ENCODE measurements around the gene GRB10.

Gene GRB10

GRCh38 chr7:50817561-50817960 is 34.9 kb upstream of the GRB10 start:
- no peaks in the 10 kb centered on the region for H3K9me3 Mint-ChIP-seq
- no peak overlapping the region for H3K4me3 Mint-ChIP-seq
- H3K27ac Mint-ChIP-seq = no peak overlapping the region
- TF ChIP-seq CTCF (IDR thresholded peaks at IDR 0.05; ENCODE audit: unreplicated experiment in 3 of 3) = no peak
- no peaks in the 10 kb centered on the region for H3K36me3 Mint-ChIP-seq (ENCODE audit: low read depth)
- peaks cover 13% of the 10 kb centered on the region for H3K4me1 Mint-ChIP-seq
- H3K27me3 Mint-ChIP-seq (ENCODE audit: low read depth) = no peaks in the 10 kb centered on the region

DNA sequence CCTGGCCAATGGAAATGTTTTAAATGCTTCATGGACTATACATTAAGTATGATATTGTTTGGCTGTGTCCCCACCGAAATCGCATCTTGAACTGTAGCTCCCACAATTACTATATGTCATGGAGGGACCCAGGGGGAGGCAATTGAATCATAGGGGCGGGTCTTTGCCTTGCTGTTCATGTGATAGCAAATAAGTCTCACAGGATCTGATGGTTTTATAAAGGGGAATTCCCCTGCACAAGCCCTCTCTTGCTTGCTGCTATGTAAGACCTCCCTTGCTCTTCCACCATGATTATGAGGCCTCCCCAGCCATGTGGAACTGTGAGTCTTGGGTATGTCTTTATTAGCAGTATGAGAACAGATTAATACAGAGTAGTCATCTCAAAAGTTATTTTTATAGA is 32.4 kb upstream of the GRB10 start:
- Mint-ChIP-seq H3K4me3 (no peak overlapping the region), H3K36me3 (ENCODE audit: low read depth) (no peaks in the 10 kb centered on the region), H3K27me3 (ENCODE audit: low read depth) (peaks cover 5% of the 10 kb centered on the region), H3K27ac (no peak overlapping the region), H3K9me3 (no peaks in the 10 kb centered on the region), H3K4me1 (no peaks in the 10 kb centered on the region)
- TF ChIP-seq CTCF (IDR thresholded peaks at IDR 0.05; ENCODE audit: unreplicated experiment in 3 of 3) = no peak

DNA sequence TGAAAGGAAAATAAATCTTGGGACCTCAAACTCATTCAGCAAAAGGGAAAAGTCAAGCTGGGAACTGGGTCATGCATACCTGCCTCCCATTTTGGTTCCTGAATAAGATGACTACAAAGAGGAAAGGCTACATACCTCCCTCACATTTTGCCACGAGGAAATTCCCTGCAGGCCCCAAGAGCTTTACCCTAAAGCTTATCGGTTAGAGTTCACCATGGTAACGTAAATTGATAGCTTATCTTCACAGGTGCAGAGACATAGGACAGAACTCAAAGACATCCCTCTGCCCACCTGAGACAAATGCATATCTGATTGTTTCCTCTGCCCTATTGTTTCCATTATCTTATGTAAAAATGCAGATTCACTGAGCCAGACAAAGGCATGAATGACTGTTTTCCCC is 31.5 kb upstream of the GRB10 start:
- Mint-ChIP-seq H3K27ac (no peak overlapping the region), H3K9me3 (no peaks in the 10 kb centered on the region)

DNA sequence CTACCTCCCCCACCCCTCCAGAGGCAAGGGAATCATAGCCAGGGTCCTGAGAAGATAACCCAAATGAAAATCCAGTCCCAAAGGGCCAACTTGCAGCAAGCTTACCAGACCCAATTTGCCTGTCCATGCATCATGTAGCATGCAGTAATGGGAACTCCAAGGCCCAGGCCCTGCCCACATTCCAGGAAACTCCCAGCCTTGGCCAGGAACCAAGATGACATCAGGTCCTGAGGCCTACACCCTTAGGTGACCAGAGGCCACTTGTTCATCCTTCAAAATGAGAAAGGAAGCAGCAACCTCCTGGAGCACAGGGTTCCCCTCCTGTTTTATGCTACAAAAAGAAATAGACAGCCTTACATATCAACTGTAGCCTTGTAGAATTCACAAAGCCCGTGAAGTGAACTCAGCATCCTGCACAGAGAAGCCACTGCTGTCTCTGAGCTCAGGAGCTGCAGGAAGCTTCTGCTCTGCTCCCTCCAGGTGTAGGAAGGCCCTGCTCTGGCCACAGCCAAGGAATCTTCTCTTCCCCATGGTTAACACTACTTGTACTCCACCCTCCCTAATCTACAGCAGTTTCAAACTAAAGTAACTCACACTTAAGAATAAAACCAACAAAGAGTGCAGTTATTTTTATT is 30.3 kb upstream of the GRB10 start:
- no peak for TF ChIP-seq CTCF (IDR thresholded peaks at IDR 0.05; ENCODE audit: unreplicated experiment in 3 of 3)
- Mint-ChIP-seq H3K4me1 (no peaks in the 10 kb centered on the region), H3K4me3 (no peak overlapping the region), H3K36me3 (ENCODE audit: low read depth) (no peaks in the 10 kb centered on the region), H3K9me3 (no peaks in the 10 kb centered on the region), H3K27ac (peak overlapping the region in 2 of 3 experiments; percentile 8 to 16), H3K27me3 (ENCODE audit: low read depth) (peaks cover 10% of the 10 kb centered on the region)

More for the DNA sequence above, 31.5 kb upstream of the GRB10 start:
- Mint-ChIP-seq H3K27me3 (ENCODE audit: low read depth) (peaks cover 10% of the 10 kb centered on the region), H3K4me1 (no peaks in the 10 kb centered on the region), H3K4me3 (no peak overlapping the region), H3K36me3 (ENCODE audit: low read depth) (no peaks in the 10 kb centered on the region)
- TF ChIP-seq CTCF (IDR thresholded peaks at IDR 0.05; ENCODE audit: unreplicated experiment in 3 of 3) = no peak

DNA sequence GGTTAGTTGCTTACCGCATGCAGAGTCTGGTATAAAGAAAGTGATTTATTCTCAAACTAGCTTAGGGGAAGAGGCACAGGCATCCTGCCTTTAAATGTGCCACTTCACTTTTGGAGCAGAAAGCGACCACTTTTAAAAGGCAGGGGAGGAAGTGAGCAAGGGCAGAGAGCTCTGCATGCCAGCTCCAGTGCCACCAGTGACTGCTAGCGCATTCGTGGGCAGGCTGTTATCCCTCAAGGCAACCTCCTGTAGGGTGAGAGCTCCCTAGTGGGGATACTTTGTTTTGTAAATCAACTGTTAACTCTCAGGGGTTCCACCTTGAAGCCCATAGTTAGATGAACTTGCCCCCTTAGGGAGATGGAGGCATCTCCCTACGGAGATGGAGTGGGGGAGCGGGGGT is 29.4 kb upstream of the GRB10 start:
- TF ChIP-seq CTCF (IDR thresholded peaks at IDR 0.05; ENCODE audit: unreplicated experiment in 3 of 3) = no peak
- no peaks in the 10 kb centered on the region for H3K4me1 Mint-ChIP-seq
- no peaks in the 10 kb centered on the region for H3K9me3 Mint-ChIP-seq
- no peak overlapping the region for H3K4me3 Mint-ChIP-seq
- H3K36me3 Mint-ChIP-seq (ENCODE audit: low read depth) = no peaks in the 10 kb centered on the region
- peak overlapping the region in 2 of 3 experiments; percentile 8 to 16 for H3K27ac Mint-ChIP-seq
- H3K27me3 Mint-ChIP-seq (ENCODE audit: low read depth) = peaks cover 10% of the 10 kb centered on the region

DNA sequence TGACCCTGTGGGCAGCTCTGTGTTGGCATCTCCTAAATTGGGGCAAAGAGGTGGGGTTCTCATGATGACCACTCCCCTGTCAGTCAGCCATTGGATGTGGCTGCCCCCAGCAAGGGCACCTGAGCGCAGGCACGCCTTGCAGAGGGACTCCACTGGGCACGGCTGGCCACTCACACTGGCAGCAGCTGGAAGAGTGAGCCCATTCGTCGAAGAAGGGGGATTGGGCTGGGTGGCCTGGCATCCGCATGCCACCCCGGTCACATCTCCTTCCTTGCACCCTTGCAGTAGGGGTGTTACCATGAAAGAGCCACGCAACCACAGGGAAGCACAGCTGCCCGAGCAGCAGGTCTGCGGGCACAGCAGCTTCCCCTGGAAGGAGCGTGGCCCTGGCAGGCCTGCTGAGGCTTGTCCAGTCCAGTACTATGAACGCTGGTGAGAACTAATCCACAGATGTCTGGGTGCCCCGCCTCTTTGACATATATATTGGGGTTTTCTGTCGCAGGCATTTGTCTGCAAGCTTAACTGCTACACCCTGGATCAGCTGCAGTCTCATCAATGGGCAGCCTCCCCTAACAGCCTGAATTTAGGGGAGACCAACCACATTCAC is 25.7 kb upstream of the GRB10 start:
- Mint-ChIP-seq H3K36me3 (ENCODE audit: low read depth) (no peaks in the 10 kb centered on the region), H3K4me3 (no peak overlapping the region), H3K4me1 (no peaks in the 10 kb centered on the region), H3K9me3 (no peaks in the 10 kb centered on the region), H3K27ac (no peak overlapping the region), H3K27me3 (ENCODE audit: low read depth) (peaks cover 16% of the 10 kb centered on the region)
- no peak for TF ChIP-seq CTCF (IDR thresholded peaks at IDR 0.05; ENCODE audit: unreplicated experiment in 3 of 3)

Data from nephron (organoid).